K562 (cell line): Measurements from ENCODE around the gene FOSL2. TPM values are rescaled to one million over a fixed set of nuclear protein-coding genes. Genes with fewer than 3 reads are reported as not detected.

Source experiments
- BRD4 ChIP-seq: fragments of 200-600 bp; sonication (generic); IDR thresholded peaks from 2 replicates; pipeline ENCODE4 v1.6.1; 2017; ENCODE audit warnings: inconsistent platforms
- ELF2 ChIP-seq: fragments of 250-450 bp; sonication (Bioruptor Pico); IDR thresholded peaks from 2 replicates; pipeline ENCODE4 v1.5.0; 2021; ENCODE audit warnings: mild to moderate bottlenecking
- MTA3 ChIP-seq: fragments of 450-650 bp; formaldehyde crosslinking; IDR thresholded peaks from 2 replicates; pipeline ENCODE4 v1.6.1; 2017; ENCODE audit warnings: mild to moderate bottlenecking, borderline replicate concordance
- MYC ChIP-seq, 2 experiments: fragments of 250-450 bp in 1 of 2; sonication (Bioruptor Pico) in 1 of 2; IDR thresholded peaks; 2 replicates each; pipeline versions ENCODE4 v1.5.1 to v1.6.1; 2012 to 2021; ENCODE audit warnings: low read depth in 2 of 2, borderline replicate concordance in 1 of 2, improper control_type of control experiment in 1 of 2, low read length in 1 of 2, mild to moderate bottlenecking in 1 of 2, moderate library complexity in 1 of 2
- NCOA1 ChIP-seq: fragments of 450-650 bp; IDR thresholded peaks from 2 replicates; pipeline ENCODE4 v1.6.1; 2016; ENCODE audit warnings: low read depth
- NCOA4 ChIP-seq: fragments of 450-650 bp; IDR thresholded peaks from 2 replicates; pipeline ENCODE4 v1.6.1; 2018; ENCODE audit warnings: mild to moderate bottlenecking; ENCODE audit not compliant: partially characterized antibody
- POLR2G ChIP-seq: fragments of 200-400 bp; formaldehyde crosslinking; IDR thresholded peaks from 2 replicates; pipeline ENCODE4 v1.6.1; 2017; ENCODE audit warnings: low read depth, mild to moderate bottlenecking, antibody characterized with exemption, low read length, moderate library complexity
- PREB ChIP-seq: sonication (generic); formaldehyde crosslinking; IDR thresholded peaks from 2 replicates; pipeline ENCODE4 v1.8.1; 2023; ENCODE audit warnings: mild to moderate bottlenecking, missing genetic modification reagents
- SRF ChIP-seq, 2 experiments: fragments of 250-450, 450-650 bp in 1 of 2; sonication (Bioruptor Pico) in 1 of 2; sonication (generic) in 1 of 2; formaldehyde crosslinking; IDR thresholded peaks; 2 replicates each; pipeline versions ENCODE4 v1.5.0 to v1.5.1; 2020 to 2022; ENCODE audit warnings: mild to moderate bottlenecking in 1 of 2, missing genetic modification reagents in 1 of 2
- THRAP3 ChIP-seq: fragments of 450-650 bp; IDR thresholded peaks from 2 replicates; pipeline ENCODE4 v1.6.1; 2016; ENCODE audit warnings: mild to moderate bottlenecking, inconsistent platforms, borderline replicate concordance
- ZBTB17 ChIP-seq: fragments of 450-650 bp; formaldehyde crosslinking; IDR thresholded peaks from 2 replicates; pipeline ENCODE4 v1.4.0; 2020; ENCODE audit warnings: mild to moderate bottlenecking
- ZBTB33 ChIP-seq: sonication (generic); formaldehyde crosslinking; IDR thresholded peaks from 2 replicates; pipeline ENCODE4 v1.8.1; 2023; ENCODE audit warnings: mild to moderate bottlenecking, missing genetic modification reagents
- ZBTB40 ChIP-seq, 2 experiments: fragments of 450-650 bp in 1 of 2; sonication (generic) in 1 of 2; formaldehyde crosslinking in 1 of 2; IDR thresholded peaks; 2 replicates each; pipeline versions ENCODE4 v1.7.1 to v1.9.0; 2016 to 2022; ENCODE audit warnings: inconsistent platforms in 1 of 2, mild to moderate bottlenecking in 1 of 2, missing genetic modification reagents in 1 of 2
- ZNF311 ChIP-seq: fragments of 250-450 bp; sonication (Bioruptor Pico); IDR thresholded peaks from 2 replicates; pipeline ENCODE4 v1.4.0; 2020; ENCODE audit warnings: mild to moderate bottlenecking, moderate library complexity
- ZNF41 ChIP-seq: fragments of 250-450 bp; sonication (Bioruptor Pico); conservative IDR thresholded peaks from 2 replicates; pipeline ENCODE4 v1.4.0; 2020; ENCODE audit warnings: mild to moderate bottlenecking
- ZSCAN29 ChIP-seq: fragments of 450-650 bp; IDR thresholded peaks from 2 replicates; pipeline ENCODE4 v1.6.1; 2017
- polyA plus RNA-seq, 8 experiments: library from polyadenylated mRNA; depleted of rRNA in 4 of 8; stranded (reverse) in 5 of 8; unstranded in 3 of 8; fragments of >200 nt; fragmentation: Nextera tagmentation in 2 of 8; fragmentation: Illumina TruSeq in 1 of 8; extraction: Ambion mirVana in 2 of 8; extraction: Trizol in 1 of 8; gene quantifications; 2 replicates each; pipeline versions ENCODE4 v1.2.1 to v1.2.3, GENCODE V29; 2011 to 2014; ENCODE audit warnings: inconsistent platforms in 1 of 8, missing spikeins in 1 of 8
- total RNA-seq, 7 experiments: library from RNA; depleted of rRNA in 6 of 7; stranded (reverse); fragments of >200 nt in 6 of 7; fragmentation: Illumina TruSeq in 2 of 7; extraction: Trizol in 2 of 7; gene quantifications; 2 replicates each; pipeline versions ENCODE4 v1.2.1 to v1.2.3, GENCODE V29; 2011 to 2021; ENCODE audit warnings: low replicate concordance in 1 of 7

Gene FOSL2
- total and polyA plus RNA-seq, 9 of the 15 experiments (the other 6 are each of a cell fraction or from before 2014, with no cell fraction given) = 0.04 to 2.9 (median 0.80) TPM

GRCh38 chr2:28354920-28355520, 37.6 kb upstream of the FOSL2 start (continued):
- TF ChIP-seq ZBTB33 (0 out of 2 replicates have a peak, but pooled peaks have one; percentile 32), THRAP3 (no peak), SRF (CRISPR knock-in tag; IDR thresholded peaks at IDR 0.05) (no peak), ZBTB17 (CRISPR knock-in tag) (no peak), ZNF41 (no peak), ELF2 (no peak), ZBTB40 (IDR thresholded peaks at IDR 0.05) (no peak), ZBTB40 (CRISPR knock-in tag; IDR thresholded peaks at IDR 0.05) (no peak), ZSCAN29 (no peak), POLR2G (no peak), ZNF311 (CRISPR knock-in tag) (no peak; the same call in 1 of the 2 replicates), BRD4 (no peak), PREB (CRISPR knock-in tag) (no peak), MTA3 (no peak), MYC (IDR thresholded peaks at IDR 0.05; ENCODE audit: low read depth, low read length) (no peak), MYC (CRISPR knock-in tag; IDR thresholded peaks at IDR 0.05; ENCODE audit: borderline replicate concordance, low read depth) (no peak), NCOA4 (no peak), NCOA1 (no peak)
